Esophagus squamous epithelium (tissue), 4 donors: ENCODE results near the gene MEIOSIN.

Experiments
- POLR2A ChIP-seq, 4 donors: fragments of 450-650 bp; IDR thresholded peaks; one replicate each; pipeline ENCODE4 v1.6.1; 2017; ENCODE audit warnings: antibody characterized with exemption in 4 of 4, mild to moderate bottlenecking in 4 of 4, moderate library complexity in 3 of 4
- TF ChIP-seq, protein P1 (sequence below), 6 experiments: fragments of 450-650 bp in 4 of 6; fragments of 200-600 bp in 2 of 6; sonication (generic) in 2 of 6; IDR thresholded peaks; one replicate each; pipeline ENCODE4 v1.5.1; 2016 to 2019; ENCODE audit warnings: antibody characterized with exemption in 6 of 6, mild to moderate bottlenecking in 4 of 6, moderate library complexity in 4 of 6

DNA sequence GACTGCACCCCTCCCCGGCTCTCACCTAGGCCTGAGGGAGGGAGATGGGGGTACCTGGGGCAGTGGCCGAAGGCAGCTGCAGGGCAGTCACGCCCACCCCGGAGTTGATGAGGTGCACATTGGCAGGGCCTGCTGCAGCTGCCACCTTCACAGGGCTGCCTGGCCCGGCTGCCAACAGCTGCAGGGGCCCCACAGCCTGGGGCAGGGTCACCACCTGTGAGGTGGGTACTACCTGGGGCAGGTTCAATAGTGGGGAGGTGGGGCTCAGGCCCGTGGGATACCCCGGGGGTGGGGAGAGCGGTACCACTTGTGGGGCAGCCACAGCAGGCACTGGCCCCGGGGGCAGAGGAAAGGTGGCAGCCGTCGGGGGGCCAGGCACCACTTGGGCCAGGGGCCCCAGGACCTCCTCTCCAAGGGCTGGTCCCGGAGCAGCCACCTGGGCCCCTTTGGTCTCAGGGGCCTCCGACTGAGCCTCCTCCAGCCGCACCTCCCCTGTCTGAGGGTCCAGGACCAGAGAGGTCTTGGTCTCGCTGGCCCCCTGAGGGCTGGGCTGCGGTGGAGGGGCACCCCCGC is 33.1 kb downstream of the MEIOSIN start:
- TF ChIP-seq, protein P1, sequence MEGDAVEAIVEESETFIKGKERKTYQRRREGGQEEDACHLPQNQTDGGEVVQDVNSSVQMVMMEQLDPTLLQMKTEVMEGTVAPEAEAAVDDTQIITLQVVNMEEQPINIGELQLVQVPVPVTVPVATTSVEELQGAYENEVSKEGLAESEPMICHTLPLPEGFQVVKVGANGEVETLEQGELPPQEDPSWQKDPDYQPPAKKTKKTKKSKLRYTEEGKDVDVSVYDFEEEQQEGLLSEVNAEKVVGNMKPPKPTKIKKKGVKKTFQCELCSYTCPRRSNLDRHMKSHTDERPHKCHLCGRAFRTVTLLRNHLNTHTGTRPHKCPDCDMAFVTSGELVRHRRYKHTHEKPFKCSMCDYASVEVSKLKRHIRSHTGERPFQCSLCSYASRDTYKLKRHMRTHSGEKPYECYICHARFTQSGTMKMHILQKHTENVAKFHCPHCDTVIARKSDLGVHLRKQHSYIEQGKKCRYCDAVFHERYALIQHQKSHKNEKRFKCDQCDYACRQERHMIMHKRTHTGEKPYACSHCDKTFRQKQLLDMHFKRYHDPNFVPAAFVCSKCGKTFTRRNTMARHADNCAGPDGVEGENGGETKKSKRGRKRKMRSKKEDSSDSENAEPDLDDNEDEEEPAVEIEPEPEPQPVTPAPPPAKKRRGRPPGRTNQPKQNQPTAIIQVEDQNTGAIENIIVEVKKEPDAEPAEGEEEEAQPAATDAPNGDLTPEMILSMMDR (IDR thresholded peaks at IDR 0.05): no peak
- no peak for TF ChIP-seq POLR2A (IDR thresholded peaks at IDR 0.05)
